AG04449 (cell line): ENCODE measurements around the gene LYPD6.

Source experiments
- CTCF ChIA-PET: fragments of 350-600 bp; formaldehyde crosslinking; extraction: SDS; loops from one replicate; lab custom pipeline; 2021; ENCODE audit warnings: antibody characterized with exemption; lab: Yijun Ruan, JAX
- POLR2A ChIA-PET: fragments of 400-600, 350-600 bp; formaldehyde crosslinking; extraction: SDS; loops from one replicate; lab custom pipeline; 2020; ENCODE audit warnings: antibody characterized with exemption, inconsistent platforms; lab: Yijun Ruan, JAX
- DNase-seq: peaks from one replicate; pipeline ENCODE4 v3.0.0-alpha.2; 2010; ENCODE audit warnings: low read depth, low spot score
- H3K4me3 ChIP-seq: 2 replicates; pipeline ENCODE4 v1.5.1; 2011; ENCODE audit warnings: low read depth, mild to moderate bottlenecking, control low read depth, low read length
- CTCF ChIP-seq: IDR thresholded peaks from one replicate; pipeline ENCODE4 v1.5.1; 2011; ENCODE audit warnings: mild to moderate bottlenecking, moderate library complexity, low read length, control low read depth, inconsistent platforms; ENCODE audit not compliant: insufficient read depth; ENCODE audit errors: missing control alignments

LYPD6 gene

GRCh38 chr2:149329068-149329467 is 1.3 kb upstream of the LYPD6 start:
- no peak for DNase-seq
- TF ChIP-seq CTCF = peak; percentile 10
- ChIA-PET CTCF (interaction anchor here (1.8 to 6.3 kb wide), 3 partner anchors 13 to 312 kb away, joined by 5 to 36 read pairs (median 10); no protein-coding TSS in a partner anchor), POLR2A (no interaction called here)
- no peak overlapping the region for H3K4me3 ChIP-seq

- POLR2A ChIA-PET = interaction anchor here (0.6 kb wide), 1 partner anchor 229 kb away, joined by 3 read pairs; no protein-coding TSS in a partner anchor
- TF ChIP-seq CTCF = no peak
- CTCF ChIA-PET = interaction anchor here (0.5 to 6.3 kb wide), 4 partner anchors 13 to 312 kb away, joined by 3 to 36 read pairs (median 8); no protein-coding TSS in a partner anchor
- peak overlapping the region; percentile 71 for H3K4me3 ChIP-seq
- no peak for DNase-seq
These were observed 779 bp upstream of the LYPD6 start for GRCh38 chr2:149329489-149330126.

- CTCF ChIA-PET = interaction anchor here (1.3 to 6.3 kb wide), 5 partner anchors 12 to 314 kb away, joined by 3 to 36 read pairs (median 6); no protein-coding TSS in a partner anchor
- no peak for TF ChIP-seq CTCF
- peak overlapping the region; percentile 71 for H3K4me3 ChIP-seq
- no peak for DNase-seq
- POLR2A ChIA-PET = no interaction called here
These were observed 625 bp downstream of the LYPD6 start for GRCh38 chr2:149331023-149331400.

DNA sequence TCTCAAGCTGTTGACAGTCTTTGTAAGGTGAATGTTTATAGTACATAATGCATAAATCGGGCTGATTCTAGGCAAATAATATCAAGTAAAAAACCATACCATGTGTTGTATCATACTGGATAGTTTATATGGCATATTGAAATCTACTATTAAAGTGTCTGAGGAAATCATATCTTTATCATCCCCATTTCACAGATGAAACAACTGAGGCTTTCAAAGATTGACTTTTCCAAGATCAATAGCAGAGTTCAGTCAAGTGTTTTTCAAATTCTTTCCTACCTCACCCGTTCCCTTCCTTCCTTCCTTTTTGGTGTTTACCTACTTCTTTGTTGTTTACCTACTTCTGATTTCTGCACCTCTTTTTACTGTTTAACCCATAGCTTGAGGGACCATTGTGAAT is 2.0 kb downstream of the LYPD6 start:
- no peak overlapping the region for H3K4me3 ChIP-seq
- ChIA-PET POLR2A (interaction anchor here (0.8 kb wide), 1 partner anchor 79 kb away, joined by 6 read pairs; no protein-coding TSS in a partner anchor), CTCF (interaction anchor here (1.4 to 6.3 kb wide), 3 partner anchors 11 to 315 kb away, joined by 3 to 36 read pairs (median 6); no protein-coding TSS in a partner anchor)
- no peak for DNase-seq
- no peak for TF ChIP-seq CTCF

- POLR2A ChIA-PET = no interaction called here
- TF ChIP-seq CTCF = no peak
- no peak overlapping the region for H3K4me3 ChIP-seq
- CTCF ChIA-PET = interaction anchor here (6.3 kb wide), 1 partner anchor 316 kb away, joined by 36 read pairs; no protein-coding TSS in a partner anchor
- DNase-seq = no peak
These were observed 3.2 kb downstream of the LYPD6 start for GRCh38 chr2:149333636-149334035.

DNA sequence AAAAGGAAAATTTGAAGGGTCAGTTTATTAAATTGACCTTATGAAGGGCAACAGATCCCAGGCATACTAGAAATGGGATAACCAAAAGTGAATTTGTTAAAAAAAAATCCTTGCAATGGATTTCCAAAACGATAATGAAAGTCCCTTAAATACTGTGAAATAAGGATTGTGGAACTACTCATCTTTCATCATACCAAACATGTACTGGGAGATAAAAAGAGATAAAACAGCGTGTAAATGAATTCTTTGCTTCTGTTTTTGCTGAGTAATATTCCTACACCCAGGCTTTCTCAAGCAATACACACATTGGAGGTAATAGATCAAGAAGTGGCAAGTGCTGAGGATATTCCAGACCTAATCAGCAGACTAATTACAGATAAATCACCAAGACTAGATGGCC is 3.8 kb downstream of the LYPD6 start:
- DNase-seq = no peak
- TF ChIP-seq CTCF = no peak
- H3K4me3 ChIP-seq = no peak overlapping the region
- CTCF ChIA-PET = interaction anchor here (6.3 kb wide), 1 partner anchor 317 kb away, joined by 36 read pairs; no protein-coding TSS in a partner anchor
- POLR2A ChIA-PET = no interaction called here
